GM13976 (cell line): Measurements from ENCODE around the gene CDK4.

Experiments used
- DNase-seq: peaks from one replicate; pipeline ENCODE4 v3.0.0; 2012; ENCODE audit warnings: low spot score
- CTCF ChIP-seq: IDR thresholded peaks from 2 replicates; pipeline ENCODE4 v1.5.1; 2012; ENCODE audit warnings: borderline replicate concordance, mild to moderate bottlenecking; ENCODE audit not compliant: insufficient read depth; ENCODE audit errors: extremely low read depth, missing control alignments, control extremely low read depth
- in situ Hi-C: fragments of 300-500 bp; cut with MboI; formaldehyde crosslinking; loops from one replicate; pipeline ENCODE4 v1.12.0; 2022; ENCODE audit warnings: low sequenced_read_pairs, mixed read lengths, inconsistent platforms; ENCODE audit not compliant: unreplicated experiment

The CDK4 gene

GRCh38 chr12:57735198-57735855 lies 16.8 kb downstream of the CDK4 start:
- no peak for TF ChIP-seq CTCF
- in situ Hi-C loops: no loop called here
- no peak for DNase-seq

- in situ Hi-C loops: no loop called here
- no peak for TF ChIP-seq CTCF
- no peak for DNase-seq
Observed at GRCh38 chr12:57734591-57734990, 17.5 kb downstream of the CDK4 start.

GRCh38 chr12:57733928-57734327 lies 18.2 kb downstream of the CDK4 start:
- DNase-seq: no peak
- TF ChIP-seq CTCF: no peak
- in situ Hi-C loops: no loop called here

- no peak for DNase-seq
- in situ Hi-C loops: no loop called here
- no peak for TF ChIP-seq CTCF
Observed at GRCh38 chr12:57732726-57733593, 19.1 kb downstream of the CDK4 start.

GRCh38 chr12:57732270-57732669 lies 19.8 kb downstream of the CDK4 start:
- in situ Hi-C loops: no loop called here
- no peak for TF ChIP-seq CTCF
- no peak for DNase-seq

GRCh38 chr12:57731411-57732080 lies 20.6 kb downstream of the CDK4 start:
- in situ Hi-C loops: no loop called here
- DNase-seq: no peak
- TF ChIP-seq CTCF: no peak
